K562 (cell line): ENCODE measurements around the gene MARK4. TPM values are rescaled to one million over a fixed set of nuclear protein-coding genes. Genes with fewer than 3 reads are reported as not detected.

Experiments
- ATAC-seq: fragments of 200-7000 bp; cut with Tn5 transposase; 3 replicates; pipeline ENCODE4 v1.9.1; 2020; ENCODE audit warnings: moderate library complexity
- BruUV-seq: library from RNA; stranded (reverse); fragments of 400-500 nt; replicated peaks from 2 replicates; lab custom pipeline; 2021; lab: Mats Ljungman, UMichigan
- CTCF ChIA-PET: fragments of 300-600 bp; formaldehyde crosslinking; extraction: SDS; loops from one replicate; lab custom pipeline; 2021; ENCODE audit warnings: low intra/inter-chr PET ratio; lab: Yijun Ruan, JAX
- POLR2A ChIA-PET: fragments of 300-600, 350-650 bp; sonication (Branson Sonifier 250); formaldehyde crosslinking; extraction: SDS; loops from one replicate; lab custom pipeline; 2021; ENCODE audit warnings: antibody characterized with exemption, inconsistent platforms; lab: Yijun Ruan, JAX
- DNase-seq, 4 experiments: peaks; one replicate each; pipeline versions ENCODE4 v3.0.0 to v3.0.0-alpha.2; 2011 to 2018; ENCODE audit warnings: low spot score in 3 of 4, mixed read lengths in 3 of 4; ENCODE audit errors: extremely low read depth in 1 of 4
- FAIRE-seq: peaks from 2 replicates; lab custom pipeline; 2011; peaks lifted over from hg19 to GRCh38; lab: Jason Lieb, UNC
- H2AFZ ChIP-seq: 2 replicates; pipeline ENCODE4 v1.6.0; 2011; ENCODE audit warnings: low read depth, low read length, control low read depth, inconsistent platforms
- H3K27ac ChIP-seq: fragments of 200-600 bp; 3 replicates; pipeline ENCODE4 v1.8.0; 2011; ENCODE audit warnings: low read depth, mild to moderate bottlenecking, control low read depth, inconsistent platforms, low read length, moderate library complexity, mixed read lengths; ENCODE audit errors: extremely low read depth
- H3K27me3 ChIP-seq, 2 experiments: fragments of 300-600 bp in 1 of 2; 2 replicates in 1 of 2; 3 replicates in 1 of 2; pipeline versions ENCODE4 v1.6.0 to v1.8.0; 2011; ENCODE audit warnings: inconsistent platforms in 2 of 2, low read length in 2 of 2, mild to moderate bottlenecking in 1 of 2, mixed read lengths in 1 of 2, moderate library complexity in 1 of 2; ENCODE audit not compliant: control insufficient read depth in 2 of 2, insufficient read depth in 2 of 2
- H3K36me3 ChIP-seq: fragments of 300-600 bp; 3 replicates; pipeline ENCODE4 v1.8.0; 2011; ENCODE audit warnings: mild to moderate bottlenecking, low read length, inconsistent platforms; ENCODE audit not compliant: control insufficient read depth, insufficient read depth
- H3K4me1 ChIP-seq, 2 experiments: fragments of 200-600 bp in 1 of 2; replicated peaks in 1 of 2; 2 replicates in 1 of 2; 3 replicates in 1 of 2; pipeline versions ENCODE4 v1.5.1 to v1.8.0; 2011; ENCODE audit warnings: inconsistent platforms in 2 of 2, low read length in 2 of 2, mild to moderate bottlenecking in 1 of 2, mixed read lengths in 1 of 2, moderate library complexity in 1 of 2; ENCODE audit not compliant: control insufficient read depth in 2 of 2, insufficient read depth in 2 of 2
- H3K4me2 ChIP-seq: 2 replicates; pipeline ENCODE4 v1.6.1; 2011; ENCODE audit warnings: low read length, control low read depth, inconsistent platforms, mixed read lengths; ENCODE audit not compliant: insufficient read depth
- H3K4me3 ChIP-seq: fragments of 200-600 bp; sonication (generic), shearing (Covaris generic); 2 replicates; pipeline ENCODE4 v1.5.1; 2016; ENCODE audit warnings: control low read depth, inconsistent platforms
- H3K79me2 ChIP-seq: fragments of 200-600 bp; 3 replicates; pipeline ENCODE4 v1.8.0; 2011; ENCODE audit warnings: low read length, inconsistent platforms; ENCODE audit not compliant: control insufficient read depth, insufficient read depth
- H3K9ac ChIP-seq, 2 experiments: 2 replicates each; pipeline versions ENCODE4 v1.6.0 to v1.6.1; 2011; ENCODE audit warnings: low read depth in 2 of 2, low read length in 2 of 2, control low read depth in 1 of 2, inconsistent platforms in 1 of 2, mild to moderate bottlenecking in 1 of 2, mixed read lengths in 1 of 2; ENCODE audit not compliant: insufficient read depth in 1 of 2
- H3K9me1 ChIP-seq: one replicate; pipeline ENCODE4 v1.6.0; 2011; ENCODE audit warnings: inconsistent platforms, mild to moderate bottlenecking, low read length, moderate library complexity; ENCODE audit not compliant: control insufficient read depth, insufficient read depth
- H3K9me3 ChIP-seq: replicated peaks from 2 replicates; pipeline ENCODE4 v1.5.1; 2011; ENCODE audit warnings: low read depth, low read length, inconsistent platforms; ENCODE audit not compliant: control insufficient read depth, insufficient read depth
- H4K20me1 ChIP-seq: replicated peaks from 2 replicates; pipeline ENCODE4 v1.6.1; 2011; ENCODE audit warnings: low read length, inconsistent platforms, mixed read lengths; ENCODE audit not compliant: control insufficient read depth, insufficient read depth
- ADNP ChIP-seq: fragments of 200-800 bp; sonication (Bioruptor generic); IDR thresholded peaks from 2 replicates; pipeline ENCODE4 v1.6.1; 2016; ENCODE audit warnings: missing genetic modification characterization, missing compliant biosample characterization
- HBP1 ChIP-seq: fragments of 450-650 bp; formaldehyde crosslinking; IDR thresholded peaks from 2 replicates; pipeline ENCODE4 v1.4.0; 2022; ENCODE audit warnings: missing genetic modification characterization
- KLF6 ChIP-seq: fragments of 250-450 bp; sonication (Bioruptor Pico); IDR thresholded peaks from 2 replicates; pipeline ENCODE4 v1.4.0; 2020; ENCODE audit warnings: mild to moderate bottlenecking, moderate library complexity, borderline replicate concordance
- ZMIZ1 ChIP-seq, 2 experiments: fragments of 150-350 bp in 1 of 2; IDR thresholded peaks; 2 replicates each; pipeline ENCODE4 v1.6.1; 2012 to 2016; ENCODE audit warnings: low read depth in 2 of 2, low read length in 2 of 2, mild to moderate bottlenecking in 1 of 2, moderate library complexity in 1 of 2
- ZNF165 ChIP-seq: fragments of 250-450 bp; sonication (Bioruptor Pico); IDR thresholded peaks from 2 replicates; pipeline ENCODE4 v1.4.0; 2020; ENCODE audit warnings: borderline replicate concordance
- WGBS: fragments of 100-300 bp; shearing (Covaris generic); methylation state at CpG from one replicate; pipeline ENCODE4 v1.1.6; 2016; ENCODE audit warnings: low coverage, mixed read lengths; ENCODE audit not compliant: insufficient coverage; ENCODE audit errors: missing lambda C conversion rate; 5-methylcytosine and 5-hydroxymethylcytosine counted together
- in situ Hi-C: fragments of 300-500 bp; cut with MboI; formaldehyde crosslinking; loops from 4 replicates; pipeline ENCODE4 v1.15.0; 2018; ENCODE audit warnings: inconsistent platforms, mixed read lengths
- intact Hi-C: fragments of 100-400 bp; cut with micrococcal nuclease; formaldehyde crosslinking; loops from 2 replicates; pipeline ENCODE4 v1.14.2; 2022
- polyA plus RNA-seq, 8 experiments: library from polyadenylated mRNA; depleted of rRNA in 4 of 8; stranded (reverse) in 5 of 8; unstranded in 3 of 8; fragments of >200 nt; fragmentation: Nextera tagmentation in 2 of 8; fragmentation: Illumina TruSeq in 1 of 8; extraction: Ambion mirVana in 2 of 8; extraction: Trizol in 1 of 8; gene quantifications; 2 replicates each; pipeline versions ENCODE4 v1.2.1 to v1.2.3, GENCODE V29; 2011 to 2014; ENCODE audit warnings: inconsistent platforms in 1 of 8, missing spikeins in 1 of 8
- total RNA-seq, 7 experiments: library from RNA; depleted of rRNA in 6 of 7; stranded (reverse); fragments of >200 nt in 6 of 7; fragmentation: Illumina TruSeq in 2 of 7; extraction: Trizol in 2 of 7; gene quantifications; 2 replicates each; pipeline versions ENCODE4 v1.2.1 to v1.2.3, GENCODE V29; 2011 to 2021; ENCODE audit warnings: low replicate concordance in 1 of 7

MARK4 gene
- total and polyA plus RNA-seq, 9 of the 15 experiments (the other 6 are each of a cell fraction or from before 2014, with no cell fraction given) = 0.52 to 29.4 (median 8.6) TPM

- no peaks in the 10 kb centered on the region for H4K20me1 ChIP-seq
- H3K9me3 ChIP-seq = no peaks in the 10 kb centered on the region
- H3K9ac ChIP-seq = no peak overlapping the region
- no peak overlapping the region for H3K27ac ChIP-seq
- intact Hi-C loops (no loop called here), in situ Hi-C loops (no loop called here)
- no peak overlapping the region for H3K4me2 ChIP-seq
- 70% methylated on average over 3 of the region's 3 CpGs for WGBS
- H3K4me3 ChIP-seq = no peak overlapping the region
- ATAC-seq = no peak
- H3K9me1 ChIP-seq = no peaks in the 10 kb centered on the region
- peaks cover 0 to 5% of the 10 kb centered on the region in 2 experiments; a peak in 3 of 5 replicates for H3K4me1 ChIP-seq
- no peaks in the 10 kb centered on the region for H3K79me2 ChIP-seq
- H2AFZ ChIP-seq = no peak overlapping the region
- no TSS peak for BruUV-seq
- H3K27me3 ChIP-seq = no peaks in the 10 kb centered on the region
- DNase-seq = no peak
- peaks cover 41% of the 10 kb centered on the region for H3K36me3 ChIP-seq
- ChIA-PET CTCF (no interaction called here), POLR2A (no interaction called here)
- no peak for FAIRE-seq
- TF ChIP-seq ZNF165 (CRISPR knock-in tag) = no peak
- no peak for TF ChIP-seq ADNP (tag)
- TF ChIP-seq KLF6 (CRISPR knock-in tag) = no peak
- TF ChIP-seq ZMIZ1 (IDR thresholded peaks at IDR 0.05; ENCODE audit: low read depth in 2 of 2, low read length in 2 of 2) = no peak
- TF ChIP-seq HBP1 (CRISPR knock-in tag) = no peak
Observed at GRCh38 chr19:45279587-45280192, 28.6 kb downstream of the MARK4 start.
